Tibial artery (tissue), 4 donors: ENCODE measurements around the gene LPCAT4.

ENCODE experiments used
- DNase-seq, 2 donors: peaks; one replicate each; pipeline ENCODE4 v3.0.0-alpha.2; 2019
- H3K27ac ChIP-seq, 2 donors: fragments of 200-600 bp; sonication (generic) in 1 of 2; 1 replicate in 1 of 2; 2 replicates in 1 of 2; pipeline ENCODE4 v1.5.1; 2018 to 2019; ENCODE audit warnings: mild to moderate bottlenecking in 1 of 2
- H3K27me3 ChIP-seq, 2 donors: fragments of 200-600 bp; sonication (generic) in 1 of 2; one replicate each; pipeline versions ENCODE4 v1.5.1 to v1.6.0; 2016 to 2019
- H3K36me3 ChIP-seq, 3 donors: fragments of 200-600 bp; sonication (generic) in 2 of 3; one replicate each; pipeline ENCODE4 v1.5.1; 2016 to 2019; ENCODE audit warnings: mild to moderate bottlenecking in 2 of 3
- H3K4me1 ChIP-seq, 4 donors: fragments of 200-600 bp; sonication (generic) in 2 of 4; 1 replicate in 3 of 4; 2 replicates in 1 of 4; pipeline ENCODE4 v1.5.1; 2016 to 2019
- H3K4me3 ChIP-seq, 2 donors: fragments of 200-600 bp; sonication (generic) in 1 of 2; 1 replicate in 1 of 2; 2 replicates in 1 of 2; pipeline ENCODE4 v1.5.1; 2018 to 2019; ENCODE audit warnings: mild to moderate bottlenecking in 2 of 2
- H3K9me3 ChIP-seq, 3 donors: fragments of 200-600 bp; sonication (generic) in 1 of 3; one replicate each; pipeline ENCODE4 v1.5.1; 2016 to 2019
- CTCF ChIP-seq, 2 experiments: fragments of 200-600 bp in 1 of 2; fragments of 450-650 bp in 1 of 2; IDR thresholded peaks; one replicate each; pipeline ENCODE4 v1.5.1; 2017 to 2019; ENCODE audit warnings: antibody characterized with exemption in 2 of 2, mild to moderate bottlenecking in 1 of 2, moderate library complexity in 1 of 2
- intact Hi-C: fragments of 100-400 bp; cut with DNase I; formaldehyde crosslinking; loops from one replicate; pipeline ENCODE4 v1.15.0; 2023; ENCODE audit warnings: low total_unique reads

Gene LPCAT4

GRCh38 chr15:34339946-34340345 is 27.1 kb downstream of the LPCAT4 start:
- DNase-seq = no peak
- no peak for TF ChIP-seq CTCF (IDR thresholded peaks at IDR 0.05)
- peaks cover 0 to 7% (median 0%) of the 10 kb centered on the region in 3 donors for H3K36me3 ChIP-seq
- no peaks in the 10 kb centered on the region for H3K9me3 ChIP-seq
- H3K4me1 ChIP-seq = peaks cover 0 to 36% (median 18%) of the 10 kb centered on the region in 4 donors
- no peak overlapping the region for H3K4me3 ChIP-seq
- no peak overlapping the region for H3K27ac ChIP-seq
- no peaks in the 10 kb centered on the region for H3K27me3 ChIP-seq
- intact Hi-C loops = no loop called here

- H3K9me3 ChIP-seq = no peaks in the 10 kb centered on the region
- peaks cover 0 to 7% (median 0%) of the 10 kb centered on the region in 3 donors for H3K36me3 ChIP-seq
- no peak for TF ChIP-seq CTCF (IDR thresholded peaks at IDR 0.05)
- DNase-seq = no peak
- peak overlapping the region; percentile 76 to 93 for H3K4me3 ChIP-seq
- H3K4me1 ChIP-seq = peaks cover 0 to 51% (median 18%) of the 10 kb centered on the region in 4 donors
- H3K27ac ChIP-seq = peak overlapping the region; percentile 82 to 92
- no peaks in the 10 kb centered on the region for H3K27me3 ChIP-seq
- intact Hi-C loops = no loop called here
These were observed 28.6 kb downstream of the LPCAT4 start for GRCh38 chr15:34338347-34338746.

- Histone ChIP-seq H3K27me3 (no peaks in the 10 kb centered on the region), H3K9me3 (no peaks in the 10 kb centered on the region), H3K4me3 (peak within 1 kb of the TSS; percentile 76 to 93), H3K27ac (peak within 1 kb of the TSS; percentile 82 to 92), H3K36me3 (peaks cover 0 to 7% (median 0%) of the 10 kb centered on the region in 3 donors), H3K4me1 (peaks cover 0 to 53% (median 18%) of the 10 kb centered on the region in 4 donors)
- TF ChIP-seq CTCF (IDR thresholded peaks at IDR 0.05) = no peak
- peak; percentile 86 to 93 for DNase-seq
- intact Hi-C loops = no loop called here
These were observed 29.3 kb downstream of the LPCAT4 start, which contains the start of gene SLC12A6 for GRCh38 chr15:34337557-34338306. TSS of gene SLC12A6 (minus strand) at chr15:34337781. CDS start at chr15:34336680, 1,101 bp downstream.

GRCh38 chr15:34336991-34337556 is 29.9 kb downstream of the LPCAT4 start:
- no peaks in the 10 kb centered on the region for H3K9me3 ChIP-seq
- intact Hi-C loops = no loop called here
- no peak for TF ChIP-seq CTCF (IDR thresholded peaks at IDR 0.05)
- H3K4me3 ChIP-seq = peak overlapping the region; percentile 76 to 93
- no peak for DNase-seq
- H3K36me3 ChIP-seq = peaks cover 0 to 7% (median 0%) of the 10 kb centered on the region in 3 donors
- H3K27ac ChIP-seq = peak overlapping the region; percentile 82 to 92
- H3K4me1 ChIP-seq = peaks cover 0 to 49% (median 15%) of the 10 kb centered on the region in 4 donors
- no peaks in the 10 kb centered on the region for H3K27me3 ChIP-seq

- Histone ChIP-seq H3K4me3 (peak overlapping the region; percentile 76 to 93), H3K27ac (peak overlapping the region; percentile 82 to 92), H3K27me3 (no peaks in the 10 kb centered on the region), H3K9me3 (no peaks in the 10 kb centered on the region), H3K36me3 (peaks cover 0 to 7% (median 0%) of the 10 kb centered on the region in 3 donors), H3K4me1 (peaks cover 0 to 43% (median 10%) of the 10 kb centered on the region in 4 donors)
- intact Hi-C loops = no loop called here
- no peak for TF ChIP-seq CTCF (IDR thresholded peaks at IDR 0.05)
- no peak for DNase-seq
These were observed 30.6 kb downstream of the LPCAT4 start for GRCh38 chr15:34336231-34336990.
